HTR-8/SVneo (cell line): Measurements from ENCODE around the gene TRIO.

Experiments
- DNase-seq: peaks from one replicate; pipeline ENCODE4 v3.0.0; 2011; ENCODE audit warnings: low spot score, mixed read lengths; ENCODE audit not compliant: insufficient read length
- FAIRE-seq: peaks from 2 replicates; lab custom pipeline; 2011; peaks lifted over from hg19 to GRCh38; lab: Jason Lieb, UNC

Gene TRIO

GRCh38 chr5:14217587-14217986 is 74.4 kb downstream of the TRIO start:
- DNase-seq (no peak), FAIRE-seq (no peak)

DNA sequence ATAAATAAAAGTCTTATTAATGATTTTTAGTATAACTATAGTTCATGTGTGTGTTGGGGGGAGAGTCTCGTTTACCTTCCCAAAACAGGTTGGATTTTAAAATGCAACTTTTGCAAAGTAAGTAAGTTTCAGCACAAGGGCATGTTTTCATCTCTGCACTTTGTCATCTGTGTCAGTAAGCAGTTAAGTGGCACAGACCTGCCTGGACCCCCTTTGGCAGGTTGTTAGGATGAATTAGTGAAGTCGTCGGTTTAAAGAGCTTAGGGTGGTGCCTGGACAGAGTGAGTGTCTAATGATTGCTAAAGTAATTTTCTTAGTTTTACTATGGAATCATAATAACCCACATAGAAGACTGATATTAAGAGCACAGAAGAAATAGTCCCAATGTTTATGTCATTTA is 74.9 kb downstream of the TRIO start:
- DNase-seq (no peak), FAIRE-seq (no peak)

GRCh38 chr5:14218480-14218879 is 75.3 kb downstream of the TRIO start:
- no peak for DNase-seq
- no peak for FAIRE-seq

DNA sequence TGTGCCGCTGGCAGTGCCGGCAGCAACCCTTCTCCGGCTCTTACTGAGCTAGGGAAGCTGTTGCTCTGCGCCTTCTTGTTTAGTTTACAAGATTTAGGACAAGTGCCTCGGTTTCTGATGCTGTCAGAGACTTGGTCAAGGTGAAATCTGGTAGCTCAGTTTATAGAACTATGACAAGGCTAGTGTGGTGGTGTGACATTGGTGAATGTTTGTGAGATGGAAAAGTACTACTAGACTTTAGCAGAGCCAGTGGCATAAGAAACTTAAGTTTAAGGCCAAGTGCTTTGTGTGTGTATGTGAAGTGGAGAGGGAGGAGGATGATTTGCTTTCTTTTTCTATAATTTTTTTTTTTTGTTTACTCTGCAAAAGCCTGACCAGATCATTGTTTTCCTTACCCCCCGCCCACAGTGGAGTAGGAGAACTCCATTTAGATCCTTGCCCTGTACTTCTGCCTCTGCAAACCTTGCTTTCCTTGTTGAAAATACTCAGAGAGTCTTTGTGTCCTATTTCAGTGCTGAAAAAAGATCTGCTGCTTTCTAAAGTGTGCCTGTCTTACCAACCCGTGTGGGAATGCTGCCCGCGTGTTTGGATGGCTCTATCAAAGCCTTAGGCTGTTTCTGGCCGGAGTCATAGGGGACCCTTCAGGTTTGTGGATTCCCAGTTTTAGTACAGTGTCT is 75.9 kb downstream of the TRIO start:
- FAIRE-seq (peak; percentile 28), DNase-seq (no peak)

DNA sequence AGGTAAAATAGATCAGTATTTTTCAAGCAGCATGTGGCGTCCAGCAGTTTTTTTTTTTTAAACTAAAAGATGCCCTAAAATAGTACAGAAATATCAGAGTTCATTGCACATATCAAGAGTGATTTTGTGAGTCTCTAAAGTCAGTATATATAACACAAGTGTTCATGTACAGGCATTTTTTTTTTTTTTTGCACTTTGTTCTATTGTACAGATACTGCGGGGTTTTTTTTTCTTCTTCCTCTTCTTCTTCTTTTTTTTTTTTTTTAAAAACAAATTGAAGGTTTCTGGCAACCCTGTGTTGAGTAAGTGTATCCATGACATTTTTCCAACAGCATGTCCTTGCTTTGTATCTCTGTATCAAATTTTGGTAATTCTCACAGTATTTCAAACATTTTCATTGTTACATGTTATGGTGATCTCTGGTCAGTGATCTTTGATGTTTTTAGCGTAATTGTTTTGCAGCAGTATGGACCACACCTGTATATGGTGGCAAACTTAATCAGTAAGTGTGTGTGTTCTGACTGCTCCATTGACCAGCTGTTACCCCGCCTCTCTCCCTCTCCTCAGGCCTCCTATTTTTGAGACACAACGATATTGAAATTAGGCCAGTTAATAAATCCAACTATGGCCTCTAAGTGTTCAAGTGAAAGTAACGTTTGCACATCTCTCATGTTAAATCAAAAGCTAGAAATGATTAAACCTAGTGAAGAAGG is 76.8 kb downstream of the TRIO start:
- no peak for FAIRE-seq

DNA sequence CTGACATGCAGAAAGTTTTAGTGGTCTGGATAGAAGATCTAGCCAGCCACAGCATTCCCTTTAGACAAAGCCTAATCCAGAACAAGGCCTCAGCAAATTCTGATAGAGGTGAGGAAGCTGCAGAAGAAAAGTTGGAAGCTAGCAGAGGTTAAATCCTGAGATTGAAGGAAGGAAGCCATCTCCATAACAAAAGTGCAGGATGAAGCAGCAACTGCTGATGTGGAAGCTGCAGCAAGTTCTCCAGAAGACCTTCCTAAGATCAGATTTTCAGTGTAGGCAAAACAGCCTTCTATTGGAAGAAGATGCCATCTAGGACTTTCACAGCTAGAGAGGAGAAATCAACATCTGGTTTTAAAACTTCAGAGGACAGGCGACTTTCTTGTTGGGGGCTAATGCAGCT is 77.5 kb downstream of the TRIO start:
- no peak for FAIRE-seq
- no peak for DNase-seq

More for the DNA sequence above, 76.8 kb downstream of the TRIO start:
- no peak for DNase-seq

- no peak for FAIRE-seq
These were observed 78.6 kb downstream of the TRIO start for GRCh38 chr5:14221732-14222131.

DNA sequence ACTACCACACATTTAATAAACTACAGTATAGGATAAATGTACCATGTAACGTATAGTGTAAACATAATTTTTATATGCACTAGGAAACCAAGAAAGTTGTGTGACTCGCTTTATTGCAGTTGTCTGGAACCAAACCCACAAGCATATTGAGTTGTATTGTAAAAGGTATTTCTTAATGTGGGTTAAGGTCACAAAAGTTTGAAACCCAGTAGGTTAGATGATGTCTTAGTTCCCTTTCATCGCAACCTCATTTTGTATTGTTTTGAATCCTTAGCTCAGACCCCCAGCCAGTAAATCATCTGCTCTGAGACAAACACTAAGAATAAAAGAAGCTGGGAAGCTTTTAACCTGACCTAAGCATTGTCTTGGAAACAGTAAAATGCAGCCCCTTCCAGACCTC is 79.1 kb downstream of the TRIO start:
- no peak for FAIRE-seq
- DNase-seq: no peak

More at GRCh38 chr5:14221732-14222131, 78.6 kb downstream of the TRIO start:
- no peak for DNase-seq

- FAIRE-seq: no peak
- no peak for DNase-seq
These were observed 80.2 kb downstream of the TRIO start for GRCh38 chr5:14223372-14223771.

GRCh38 chr5:14225173-14225834 is 82.2 kb downstream of the TRIO start:
- FAIRE-seq (no peak), DNase-seq (no peak)

- DNase-seq (no peak), FAIRE-seq (no peak)
These were observed 83.0 kb downstream of the TRIO start for GRCh38 chr5:14226149-14226548.

- no peak for DNase-seq
- FAIRE-seq: no peak
These were observed 83.4 kb downstream of the TRIO start for GRCh38 chr5:14226554-14226953.

- DNase-seq (no peak), FAIRE-seq (no peak)
These were observed 83.8 kb downstream of the TRIO start for GRCh38 chr5:14226992-14227391.

- no peak for DNase-seq
- FAIRE-seq: no peak
These were observed 84.4 kb downstream of the TRIO start for GRCh38 chr5:14227513-14227912.

DNA sequence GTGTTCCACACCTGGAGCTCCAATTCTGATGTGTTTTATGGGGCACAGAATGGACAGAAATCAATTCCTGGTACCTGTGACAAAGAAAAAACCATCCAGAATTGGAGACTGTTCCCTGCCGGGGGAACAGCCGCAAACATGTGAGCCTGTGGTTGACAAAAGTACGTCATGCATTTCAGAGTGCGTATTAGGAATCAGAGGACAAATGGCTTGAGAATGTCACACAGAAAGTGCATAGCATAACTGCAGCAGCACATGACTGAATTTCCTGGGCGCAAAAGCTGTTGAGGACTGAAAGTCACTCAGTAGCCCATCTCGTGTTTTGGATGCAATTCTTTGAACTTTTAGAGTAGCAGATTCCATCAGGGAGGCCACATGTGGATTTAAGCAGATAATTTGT is 85.1 kb downstream of the TRIO start:
- no peak for FAIRE-seq
- DNase-seq: no peak

DNA sequence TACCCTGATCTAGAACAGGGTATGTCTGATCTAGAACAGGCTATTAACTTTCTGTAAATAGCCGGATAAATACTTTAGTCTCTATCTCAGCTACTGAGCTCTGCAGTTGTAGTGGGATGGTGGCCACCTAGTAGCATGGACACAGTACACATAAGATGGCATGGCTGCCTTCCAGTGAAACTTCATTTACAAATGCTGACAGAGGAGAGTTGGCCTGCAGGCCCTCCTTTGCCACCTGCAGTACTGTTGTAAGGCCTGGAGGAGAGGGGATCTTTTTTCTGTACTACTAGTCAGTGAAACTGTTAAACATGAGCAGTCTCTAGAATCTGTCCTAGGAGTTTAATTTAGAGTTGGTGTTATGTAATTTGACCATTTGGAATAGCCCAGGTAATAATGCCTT is 86.0 kb downstream of the TRIO start:
- DNase-seq (no peak), FAIRE-seq (no peak)

- DNase-seq: no peak
- FAIRE-seq: no peak
These were observed 86.6 kb downstream of the TRIO start for GRCh38 chr5:14229734-14230133.

DNA sequence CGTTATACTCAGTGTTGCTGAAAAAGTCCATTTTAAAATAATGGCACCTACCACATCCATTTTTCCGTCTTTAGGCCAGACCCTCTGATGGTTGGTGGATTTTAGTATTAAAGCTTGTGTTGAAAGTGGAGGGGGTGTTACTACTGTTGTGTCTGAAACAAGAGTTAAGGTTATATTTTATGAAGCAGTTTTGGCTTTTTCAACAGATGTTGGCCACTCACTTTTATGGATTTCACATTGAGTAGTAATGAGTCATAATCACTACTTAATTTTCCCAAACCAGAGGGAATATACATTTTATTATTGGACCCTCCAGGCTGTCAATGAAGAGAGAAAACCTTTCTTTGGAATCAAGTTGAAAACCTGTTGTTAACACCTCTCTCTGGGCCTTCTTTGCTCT is 88.0 kb downstream of the TRIO start:
- FAIRE-seq (peak; percentile 9), DNase-seq (no peak)

- no peak for DNase-seq
- no peak for FAIRE-seq
These were observed 88.7 kb downstream of the TRIO start for GRCh38 chr5:14231890-14232289.

DNA sequence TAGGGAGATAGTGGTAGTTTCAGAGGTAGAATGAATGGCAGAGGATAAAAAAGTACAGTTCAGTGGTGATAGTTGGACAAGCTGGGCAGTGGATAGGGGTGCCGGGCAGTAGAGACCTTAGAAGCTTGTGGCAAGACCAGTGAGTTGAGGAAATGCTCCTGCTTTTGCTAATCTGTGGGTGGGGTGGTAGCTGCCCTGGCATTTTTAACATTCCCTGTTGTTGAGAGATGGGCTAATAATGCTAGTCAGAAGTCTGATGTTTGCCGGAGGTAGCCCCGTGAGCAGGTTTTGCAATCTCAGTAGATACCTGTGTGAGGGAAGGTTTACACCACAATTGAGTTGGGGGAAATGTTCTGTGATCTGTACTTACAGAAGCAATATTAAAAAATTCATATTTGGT is 91.1 kb downstream of the TRIO start:
- DNase-seq: peak; percentile 53
- FAIRE-seq: peak; percentile 59

DNA sequence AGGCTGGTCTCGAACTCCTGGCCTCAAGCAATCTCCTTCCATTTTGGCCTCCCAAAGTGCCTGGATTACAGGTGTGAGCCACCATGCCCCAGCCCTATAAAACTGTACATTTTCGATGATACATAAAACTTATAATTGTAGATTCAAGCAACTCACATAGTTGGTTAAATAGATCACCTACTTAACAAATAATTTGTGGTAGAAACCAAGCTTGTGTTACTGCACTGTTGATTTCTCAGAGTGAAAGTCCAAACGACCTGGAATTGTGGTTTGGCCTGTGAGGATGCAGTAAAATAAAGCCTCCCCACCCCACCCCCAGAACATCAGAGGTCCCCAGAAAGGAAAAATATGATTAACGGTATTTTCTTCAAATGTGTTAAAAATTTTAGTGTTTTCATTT is 92.7 kb downstream of the TRIO start:
- no peak for FAIRE-seq
- DNase-seq: no peak
